ENCODE results near the gene MACROD1.

Gene MACROD1

DNA sequence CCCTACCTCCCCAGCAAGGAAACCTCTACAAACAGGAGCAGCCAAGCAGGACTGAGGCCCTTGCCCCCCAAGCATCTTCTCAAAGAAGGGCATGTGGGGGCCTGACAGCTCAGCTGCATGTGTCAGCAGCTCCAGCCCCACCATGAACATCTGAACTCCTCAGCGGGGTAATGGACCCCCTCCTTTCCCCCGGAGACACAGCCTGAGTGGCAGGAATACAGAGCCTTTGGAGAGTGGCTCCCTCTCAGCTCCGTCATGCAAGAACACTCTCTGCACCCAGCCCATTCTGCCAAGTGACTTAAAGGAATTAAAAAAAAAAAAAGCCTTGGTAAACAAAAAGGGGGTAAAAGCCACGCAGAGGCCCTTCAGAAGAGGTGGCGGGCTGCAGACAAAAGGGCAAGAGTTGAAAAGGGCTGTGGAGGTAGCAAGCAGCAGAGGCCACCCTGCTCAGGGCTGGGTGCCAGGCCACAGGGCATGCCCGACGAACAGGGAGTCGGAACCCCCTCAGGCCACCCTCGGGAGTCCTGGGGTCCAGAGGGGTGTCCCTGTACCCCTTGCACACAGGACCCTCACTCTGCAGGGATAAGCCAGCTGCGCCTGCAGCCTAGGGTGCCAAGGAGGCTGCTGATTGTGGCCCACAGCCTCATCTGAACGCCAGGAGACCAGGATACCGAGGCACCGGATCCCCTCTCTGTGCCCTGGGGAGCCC, 62.5 kb downstream of the MACROD1 start:
- no peak for TF ChIP-seq MAX (IDR thresholded peaks at IDR 0.05)

DNA sequence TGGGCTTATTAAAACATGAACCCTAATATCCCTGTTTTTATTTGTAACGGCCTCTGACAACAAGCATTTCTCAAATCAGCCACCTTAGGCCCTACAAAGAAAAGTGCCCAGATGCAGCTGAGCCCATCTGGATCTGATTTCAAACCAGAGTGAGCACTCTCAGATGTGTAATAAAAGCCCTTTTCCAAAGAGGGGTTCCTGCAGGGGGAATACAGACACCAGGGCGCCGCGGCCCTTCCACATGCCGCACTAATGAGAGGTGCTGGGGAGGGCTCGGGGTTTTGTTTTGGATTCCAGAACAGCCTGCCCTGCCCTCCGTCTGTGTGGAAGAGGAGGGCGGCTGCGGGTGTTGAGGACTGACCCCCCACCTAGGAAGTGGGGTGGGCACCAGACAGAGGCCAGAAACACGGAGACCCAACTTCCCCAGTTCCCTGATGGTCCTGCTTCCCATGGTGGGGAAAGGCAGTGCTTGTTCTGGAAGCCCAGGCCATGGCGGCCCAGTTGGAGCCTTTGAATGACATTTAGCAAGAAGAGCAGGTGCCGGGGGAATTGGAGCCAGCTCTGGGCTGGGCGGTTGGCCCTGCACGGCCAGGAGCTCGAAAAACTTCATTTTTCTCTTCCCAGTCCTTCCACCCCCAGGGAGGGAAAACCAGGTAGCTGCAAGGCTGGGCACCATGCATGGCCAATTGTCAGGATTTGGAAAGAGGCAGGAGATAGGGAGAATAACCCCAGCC, 63.7 kb downstream of the MACROD1 start:
- no peak for TF ChIP-seq USF1 (IDR thresholded peaks at IDR 0.05)
- no peak for TF ChIP-seq EGR1 (IDR thresholded peaks at IDR 0.05)
- TF ChIP-seq TCF12 (IDR thresholded peaks at IDR 0.05; ENCODE audit: low read depth) = no peak
- no peak for TF ChIP-seq CREB1 (IDR thresholded peaks at IDR 0.05; ENCODE audit: low read depth)
- TF ChIP-seq ZBTB7A (IDR thresholded peaks at IDR 0.05; ENCODE audit: low read depth) = no peak
- TF ChIP-seq RAD21 (IDR thresholded peaks at IDR 0.05; ENCODE audit: low read depth) = no peak
- TF ChIP-seq REST (IDR thresholded peaks at IDR 0.05; ENCODE audit: low read depth) = no peak
- no peak for TF ChIP-seq NFIC (IDR thresholded peaks at IDR 0.05)
- no peak for TF ChIP-seq EP300 (IDR thresholded peaks at IDR 0.05; ENCODE audit: borderline replicate concordance)
- no peak for TF ChIP-seq FOXM1 (IDR thresholded peaks at IDR 0.05; ENCODE audit: borderline replicate concordance, low read depth)

- no peak for TF ChIP-seq EGR1 (IDR thresholded peaks at IDR 0.05)
Observed at GRCh38 chr11:64101461-64101860, 64.5 kb downstream of the MACROD1 start.

- TF ChIP-seq TAF1 (IDR thresholded peaks at IDR 0.05; ENCODE audit: low read depth) (no peak), MAX (IDR thresholded peaks at IDR 0.05) (no peak), EGR1 (IDR thresholded peaks at IDR 0.05) (no peak), ZBTB7A (IDR thresholded peaks at IDR 0.05; ENCODE audit: low read depth) (no peak), REST (IDR thresholded peaks at IDR 0.05; ENCODE audit: low read depth) (no peak)
Observed at GRCh38 chr11:64100782-64101353, 65.0 kb downstream of the MACROD1 start.

DNA sequence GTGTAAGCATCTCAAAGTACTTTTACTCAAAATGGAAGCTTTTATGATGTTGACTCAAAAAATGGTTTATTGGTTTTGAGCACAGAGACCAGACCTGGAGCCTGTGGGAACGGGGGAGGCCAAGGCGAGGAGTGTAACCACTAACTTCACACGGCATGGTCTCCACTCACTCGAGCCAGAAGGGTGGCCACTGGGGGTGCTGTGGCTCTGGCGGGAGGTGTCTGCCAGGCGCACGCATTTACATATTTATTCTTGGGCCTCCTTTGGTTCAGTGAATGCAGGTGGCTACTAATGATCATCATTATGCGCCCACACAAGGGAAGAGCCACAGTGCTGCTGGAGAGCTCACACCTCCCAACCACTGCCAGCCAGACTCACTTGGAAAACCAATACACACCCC, 65.6 kb downstream of the MACROD1 start:
- no peak for TF ChIP-seq TAF1 (IDR thresholded peaks at IDR 0.05; ENCODE audit: low read depth)
- TF ChIP-seq CEBPB (IDR thresholded peaks at IDR 0.05) = no peak
- no peak for TF ChIP-seq REST (IDR thresholded peaks at IDR 0.05; ENCODE audit: low read depth)
- no peak for TF ChIP-seq CREB1 (IDR thresholded peaks at IDR 0.05; ENCODE audit: low read depth)
- TF ChIP-seq EP300 (IDR thresholded peaks at IDR 0.05; ENCODE audit: borderline replicate concordance) = no peak
- TF ChIP-seq MAX (IDR thresholded peaks at IDR 0.05) = no peak
- TF ChIP-seq YY1 (IDR thresholded peaks at IDR 0.05; ENCODE audit: low read depth) = no peak
- no peak for TF ChIP-seq USF1 (IDR thresholded peaks at IDR 0.05)
- no peak for TF ChIP-seq EGR1 (IDR thresholded peaks at IDR 0.05)
- TF ChIP-seq NFIC (IDR thresholded peaks at IDR 0.05) = no peak
- TF ChIP-seq TCF12 (IDR thresholded peaks at IDR 0.05; ENCODE audit: low read depth) = no peak
- TF ChIP-seq TEAD4 (IDR thresholded peaks at IDR 0.05) = no peak
- no peak for TF ChIP-seq RAD21 (IDR thresholded peaks at IDR 0.05; ENCODE audit: low read depth)

All from Ishikawa (cell line).